Stimulated activated CD4-positive, alpha-beta T cell treated with anti-CD3 and anti-CD28 coated beads, Interleukin-12 subunit alpha, Interleukin-12 subunit beta, amount 100 ng/mL, for 4 hours (primary cell): ENCODE measurements around the gene GNB4.

Experiments
- DNase-seq: peaks from one replicate; pipeline ENCODE4 v3.0.0-alpha.2; 2020

GNB4 gene

GRCh38 chr3:179451265-179452175, at the start of gene GNB4:
TSS of gene GNB4 (minus strand) at chr3:179451470. CDS start at chr3:179426200, 25,270 bp downstream.
- DNase-seq = peak; percentile 28

GRCh38 chr3:179495483-179495882, 44.2 kb upstream of the GNB4 start:
- no peak for DNase-seq

GRCh38 chr3:179493260-179493659, 42.0 kb upstream of the GNB4 start:
- DNase-seq = no peak

- no peak for DNase-seq
Observed at GRCh38 chr3:179488213-179488612, 36.9 kb upstream of the GNB4 start.

GRCh38 chr3:179486806-179487205, 35.5 kb upstream of the GNB4 start:
- DNase-seq = no peak

GRCh38 chr3:179482857-179483256, 31.6 kb upstream of the GNB4 start:
- DNase-seq = no peak

GRCh38 chr3:179476215-179476614, 24.9 kb upstream of the GNB4 start:
- no peak for DNase-seq

- no peak for DNase-seq
Observed at GRCh38 chr3:179474480-179474879, 23.2 kb upstream of the GNB4 start.

- DNase-seq = no peak
Observed at GRCh38 chr3:179473565-179473964, 22.3 kb upstream of the GNB4 start.

GRCh38 chr3:179464323-179465092, 13.2 kb upstream of the GNB4 start:
- DNase-seq = no peak

GRCh38 chr3:179463319-179463718, 12.0 kb upstream of the GNB4 start:
- no peak for DNase-seq

- no peak for DNase-seq
Observed at GRCh38 chr3:179460260-179460659, 9.0 kb upstream of the GNB4 start.

GRCh38 chr3:179455954-179456353, 4.7 kb upstream of the GNB4 start:
- DNase-seq = no peak

- no peak for DNase-seq
Observed at GRCh38 chr3:179454887-179455286, 3.6 kb upstream of the GNB4 start.

- no peak for DNase-seq
Observed at GRCh38 chr3:179453967-179454366, 2.7 kb upstream of the GNB4 start.

- DNase-seq = no peak
Observed at GRCh38 chr3:179452872-179453271, 1.6 kb upstream of the GNB4 start.

GRCh38 chr3:179452176-179452564, 900 bp upstream of the GNB4 start:
- no peak for DNase-seq

- DNase-seq = peak; percentile 3
Observed at GRCh38 chr3:179450901-179451264, 387 bp downstream of the GNB4 start.

GRCh38 chr3:179450261-179450701, 989 bp downstream of the GNB4 start:
- DNase-seq = no peak

- DNase-seq = no peak
Observed at GRCh38 chr3:179449636-179450035, 1.6 kb downstream of the GNB4 start.

- no peak for DNase-seq
Observed at GRCh38 chr3:179447251-179447650, 4.0 kb downstream of the GNB4 start.

- DNase-seq = no peak
Observed at GRCh38 chr3:179446501-179446900, 4.8 kb downstream of the GNB4 start.

- DNase-seq = no peak
Observed at GRCh38 chr3:179438841-179439240, 12.4 kb downstream of the GNB4 start.

GRCh38 chr3:179436517-179436916, 14.8 kb downstream of the GNB4 start:
- no peak for DNase-seq
